ENCODE results near the gene COL24A1. TPM values are rescaled to one million over a fixed set of nuclear protein-coding genes. Genes with fewer than 3 reads are reported as not detected.
"Not testable (repeated sequence)": the region's sequence is repeated elsewhere in the genome, so short reads cannot be mapped to it uniquely, and the experiment has no call there.

The COL24A1 gene
- total RNA-seq, 1 donor from 2014 or later: not detected

- ATAC-seq: no peak
Measured at GRCh38 chr1:85884372-85885035, 272.1 kb downstream of the COL24A1 start.

- ATAC-seq: no peak
Measured at GRCh38 chr1:85867189-85867588, 289.4 kb downstream of the COL24A1 start.

GRCh38 chr1:85865213-85865612, 291.4 kb downstream of the COL24A1 start:
- no peak for ATAC-seq

- ATAC-seq: no peak
Measured at GRCh38 chr1:85864727-85865126, 291.8 kb downstream of the COL24A1 start.

GRCh38 chr1:85863639-85864038, 292.9 kb downstream of the COL24A1 start:
- ATAC-seq: not testable (repeated sequence)

- ATAC-seq: no peak
Measured at GRCh38 chr1:85862456-85862855, 294.1 kb downstream of the COL24A1 start.

- no peak for ATAC-seq
Measured at GRCh38 chr1:85857991-85858390, 298.6 kb downstream of the COL24A1 start.

GRCh38 chr1:85850238-85850637, 306.3 kb downstream of the COL24A1 start:
- ATAC-seq: no peak

GRCh38 chr1:85849660-85850059, 306.9 kb downstream of the COL24A1 start:
- ATAC-seq: no peak

- ATAC-seq: no peak
Measured at GRCh38 chr1:85847356-85847755, 309.2 kb downstream of the COL24A1 start.

- no peak for ATAC-seq
Measured at GRCh38 chr1:85846706-85847105, 309.9 kb downstream of the COL24A1 start.

- no peak for ATAC-seq
Measured at GRCh38 chr1:85839459-85839858, 317.1 kb downstream of the COL24A1 start.

- ATAC-seq: no peak
Measured at GRCh38 chr1:85838238-85838637, 318.3 kb downstream of the COL24A1 start.

- no peak for ATAC-seq
Measured at GRCh38 chr1:85836736-85837135, 319.8 kb downstream of the COL24A1 start.

- not testable (repeated sequence) for ATAC-seq
Measured at GRCh38 chr1:85833165-85833564, 323.4 kb downstream of the COL24A1 start.

GRCh38 chr1:85830837-85831236, 325.7 kb downstream of the COL24A1 start:
- ATAC-seq: no peak

- no peak for ATAC-seq
Measured at GRCh38 chr1:85824066-85824840, 332.3 kb downstream of the COL24A1 start.

GRCh38 chr1:85822696-85823095, 333.9 kb downstream of the COL24A1 start:
- no peak for ATAC-seq

- no peak for ATAC-seq
Measured at GRCh38 chr1:85818371-85818770, 338.2 kb downstream of the COL24A1 start.

- no peak for ATAC-seq
Measured at GRCh38 chr1:85816606-85817005, 340.0 kb downstream of the COL24A1 start.

GRCh38 chr1:85815906-85816305, 340.7 kb downstream of the COL24A1 start:
- ATAC-seq: no peak

- ATAC-seq: no peak
Measured at GRCh38 chr1:85806236-85806965, 350.2 kb downstream of the COL24A1 start.

- ATAC-seq: no peak
Measured at GRCh38 chr1:85801520-85801919, 355.1 kb downstream of the COL24A1 start.

Data from esophagus mucosa (tissue), 1 donor.